PFSK-1 (cell line): ENCODE results near the gene SSX4B. TPM values are rescaled to one million over a fixed set of nuclear protein-coding genes. Genes with fewer than 3 reads are reported as not detected.
"Not testable (repeated sequence)": the region's sequence is repeated elsewhere in the genome, so short reads cannot be mapped to it uniquely, and the experiment has no call there.

Source experiments
- FOXP2 ChIP-seq: optimal IDR thresholded peaks from 2 replicates; pipeline ENCODE3; 2011; ENCODE audit warnings: borderline replicate concordance, control low read depth, inconsistent platforms; ENCODE audit not compliant: insufficient read depth; ENCODE audit errors: extremely low read length, extremely low read depth
- POLR2AphosphoS5 ChIP-seq: IDR thresholded peaks from 2 replicates; pipeline ENCODE4 v1.6.1; 2012; ENCODE audit warnings: low read depth, mild to moderate bottlenecking, control low read depth, low read length, moderate library complexity
- REST ChIP-seq, 2 experiments: IDR thresholded peaks; 2 replicates each; pipeline versions ENCODE4 v1.6.1 to v1.8.0; 2011 to 2012; ENCODE audit warnings: low read depth in 2 of 2, low read length in 2 of 2, control low read depth in 1 of 2, inconsistent platforms in 1 of 2, mild to moderate bottlenecking in 1 of 2, moderate library complexity in 1 of 2; ENCODE audit not compliant: insufficient read depth in 1 of 2
- SIN3A ChIP-seq: IDR thresholded peaks from 2 replicates; pipeline ENCODE4 v1.6.1; 2012; ENCODE audit warnings: mild to moderate bottlenecking, low read length, moderate library complexity, borderline replicate concordance; ENCODE audit not compliant: insufficient read depth
- TAF1 ChIP-seq: IDR thresholded peaks from 2 replicates; pipeline ENCODE4 v1.6.1; 2012; ENCODE audit warnings: low read length, control low read depth, borderline replicate concordance; ENCODE audit not compliant: insufficient read depth
- polyA plus RNA-seq: library from polyadenylated mRNA; unstranded; fragments of >200 nt; gene quantifications from one replicate; pipeline ENCODE4 v1.2.1, GENCODE V29; 2012; ENCODE audit warnings: low read depth, missing spikeins; ENCODE audit not compliant: insufficient read length

SSX4B gene
- not detected for polyA plus RNA-seq

GRCh38 chrX:48411860-48412259 lies at the start of gene SSX4B:
Gene SSX4B (minus strand): TSS chrX:48411960. CDS start chrX:48411372, 588 bp downstream.
- not testable (repeated sequence) for TF ChIP-seq POLR2AphosphoS5; REST (IDR thresholded peaks at IDR 0.05; ENCODE audit: insufficient read depth in 1 of 2, low read depth in 2 of 2, low read length in 2 of 2); SIN3A

- TF ChIP-seq FOXP2: no peak
- no peak for TF ChIP-seq POLR2AphosphoS5
- TF ChIP-seq TAF1: no peak
- TF ChIP-seq SIN3A: no peak
- TF ChIP-seq REST (IDR thresholded peaks at IDR 0.05; ENCODE audit: insufficient read depth in 1 of 2, low read depth in 2 of 2, low read length in 2 of 2): no peak
Measured at GRCh38 chrX:48460606-48461005, 48.8 kb upstream of the SSX4B start.

- TF ChIP-seq REST (IDR thresholded peaks at IDR 0.05; ENCODE audit: insufficient read depth in 1 of 2, low read depth in 2 of 2, low read length in 2 of 2) (no peak), SIN3A (no peak), TAF1 (no peak), POLR2AphosphoS5 (no peak), FOXP2 (no peak)
Measured at GRCh38 chrX:48460031-48460430, 48.3 kb upstream of the SSX4B start.

GRCh38 chrX:48459483-48459882 lies 47.7 kb upstream of the SSX4B start:
- TF ChIP-seq SIN3A (no peak), REST (IDR thresholded peaks at IDR 0.05; ENCODE audit: insufficient read depth in 1 of 2, low read depth in 2 of 2, low read length in 2 of 2) (no peak), TAF1 (no peak), FOXP2 (no peak), POLR2AphosphoS5 (no peak)

GRCh38 chrX:48458711-48459110 lies 47.0 kb upstream of the SSX4B start:
- TF ChIP-seq TAF1: no peak
- TF ChIP-seq FOXP2: no peak
- TF ChIP-seq POLR2AphosphoS5: no peak
- no peak for TF ChIP-seq SIN3A
- TF ChIP-seq REST (IDR thresholded peaks at IDR 0.05; ENCODE audit: insufficient read depth in 1 of 2, low read depth in 2 of 2, low read length in 2 of 2): no peak
